ENCODE results near the gene C8B. TPM values are rescaled to one million over a fixed set of nuclear protein-coding genes. Genes with fewer than 3 reads are reported as not detected.

Gene C8B
- total RNA-seq, 1 donor from 2014 or later, result not detected

- no peak for ATAC-seq
- Histone ChIP-seq H3K9me3 (no peaks in the 10 kb centered on the region), H3K4me1 (no peaks in the 10 kb centered on the region), H3K27me3 (no peaks in the 10 kb centered on the region), H3K4me3 (no peak overlapping the region), H3K27ac (no peak overlapping the region), H3K36me3 (no peaks in the 10 kb centered on the region)
- no peak for TF ChIP-seq CTCF (IDR thresholded peaks at IDR 0.05)
- intact Hi-C loops (cut with DNase I), result no loop called here
- no peak for DNase-seq
Measured at GRCh38 chr1:56939209-56939608, 26.6 kb downstream of the C8B start.

- intact Hi-C loops (cut with DNase I), result no loop called here
Measured at GRCh38 chr1:56938646-56939045, 27.2 kb downstream of the C8B start.

GRCh38 chr1:56934430-56935060 is 31.3 kb downstream of the C8B start:
- DNase-seq, result no peak
- Histone ChIP-seq H3K4me1 (no peaks in the 10 kb centered on the region), H3K9me3 (no peaks in the 10 kb centered on the region), H3K4me3 (no peak overlapping the region), H3K27me3 (no peaks in the 10 kb centered on the region), H3K27ac (no peak overlapping the region), H3K36me3 (no peaks in the 10 kb centered on the region)
- ATAC-seq, result no peak
- intact Hi-C loops (cut with DNase I), result no loop called here
- no peak for TF ChIP-seq CTCF (IDR thresholded peaks at IDR 0.05)

More at GRCh38 chr1:56938646-56939045, 27.2 kb downstream of the C8B start:
- DNase-seq (no peak), ATAC-seq (no peak)
- Histone ChIP-seq H3K4me1 (no peaks in the 10 kb centered on the region), H3K27me3 (no peaks in the 10 kb centered on the region), H3K27ac (no peak overlapping the region), H3K36me3 (no peaks in the 10 kb centered on the region), H3K4me3 (no peak overlapping the region), H3K9me3 (no peaks in the 10 kb centered on the region)
- no peak for TF ChIP-seq CTCF (IDR thresholded peaks at IDR 0.05)

- Histone ChIP-seq H3K27me3 (no peaks in the 10 kb centered on the region), H3K36me3 (no peaks in the 10 kb centered on the region), H3K4me3 (no peak overlapping the region), H3K4me1 (no peaks in the 10 kb centered on the region), H3K9me3 (no peaks in the 10 kb centered on the region), H3K27ac (no peak overlapping the region)
- TF ChIP-seq CTCF (IDR thresholded peaks at IDR 0.05), result no peak
- no peak for ATAC-seq
- intact Hi-C loops (cut with DNase I), result no loop called here
- no peak for DNase-seq
Measured at GRCh38 chr1:56933606-56934005, 32.2 kb downstream of the C8B start.

GRCh38 chr1:56933161-56933560 is 32.7 kb downstream of the C8B start:
- H3K36me3 ChIP-seq, result no peaks in the 10 kb centered on the region
- no peak for ATAC-seq
- H3K27ac ChIP-seq, result no peak overlapping the region
- DNase-seq, result no peak
- no peak overlapping the region for H3K4me3 ChIP-seq
- intact Hi-C loops (cut with DNase I), result no loop called here
- no peak for TF ChIP-seq CTCF (IDR thresholded peaks at IDR 0.05)
- H3K4me1 ChIP-seq, result no peaks in the 10 kb centered on the region
- no peaks in the 10 kb centered on the region for H3K9me3 ChIP-seq
- H3K27me3 ChIP-seq, result no peaks in the 10 kb centered on the region

GRCh38 chr1:56931686-56932085 is 34.1 kb downstream of the C8B start:
- no peak for TF ChIP-seq CTCF (IDR thresholded peaks at IDR 0.05)
- Histone ChIP-seq H3K27ac (no peak overlapping the region), H3K9me3 (no peaks in the 10 kb centered on the region), H3K4me3 (no peak overlapping the region), H3K4me1 (no peaks in the 10 kb centered on the region), H3K27me3 (no peaks in the 10 kb centered on the region), H3K36me3 (no peaks in the 10 kb centered on the region)
- no peak for DNase-seq
- ATAC-seq, result no peak
- intact Hi-C loops (cut with DNase I), result no loop called here

Data from upper lobe of right lung (tissue), 1 donor.